K562 (cell line): ENCODE data around the gene ATIC. TPM values are rescaled to one million over a fixed set of nuclear protein-coding genes. Genes with fewer than 3 reads are reported as not detected.
"Not testable (repeated sequence)": the region's sequence is repeated elsewhere in the genome, so short reads cannot be mapped to it uniquely, and the experiment has no call there.

Experiments
- ATAC-seq: fragments of 200-7000 bp; cut with Tn5 transposase; 3 replicates; pipeline ENCODE4 v1.9.1; 2020; ENCODE audit warnings: moderate library complexity
- BruUV-seq: library from RNA; stranded (reverse); fragments of 400-500 nt; replicated peaks from 2 replicates; lab custom pipeline; 2021; lab: Mats Ljungman, UMichigan
- CTCF ChIA-PET: fragments of 300-600 bp; formaldehyde crosslinking; extraction: SDS; loops from one replicate; lab custom pipeline; 2021; ENCODE audit warnings: low intra/inter-chr PET ratio; lab: Yijun Ruan, JAX
- POLR2A ChIA-PET: fragments of 300-600, 350-650 bp; sonication (Branson Sonifier 250); formaldehyde crosslinking; extraction: SDS; loops from one replicate; lab custom pipeline; 2021; ENCODE audit warnings: antibody characterized with exemption, inconsistent platforms; lab: Yijun Ruan, JAX
- DNase-seq, 4 experiments: peaks; one replicate each; pipeline versions ENCODE4 v3.0.0 to v3.0.0-alpha.2; 2011 to 2018; ENCODE audit warnings: low spot score in 3 of 4, mixed read lengths in 3 of 4; ENCODE audit errors: extremely low read depth in 1 of 4
- FAIRE-seq: peaks from 2 replicates; lab custom pipeline; 2011; peaks lifted over from hg19 to GRCh38; lab: Jason Lieb, UNC
- H2AFZ ChIP-seq: 2 replicates; pipeline ENCODE4 v1.6.0; 2011; ENCODE audit warnings: low read depth, low read length, control low read depth, inconsistent platforms
- H3K27ac ChIP-seq: fragments of 200-600 bp; 3 replicates; pipeline ENCODE4 v1.8.0; 2011; ENCODE audit warnings: low read depth, mild to moderate bottlenecking, control low read depth, inconsistent platforms, low read length, moderate library complexity, mixed read lengths; ENCODE audit errors: extremely low read depth
- H3K27me3 ChIP-seq, 2 experiments: fragments of 300-600 bp in 1 of 2; 2 replicates in 1 of 2; 3 replicates in 1 of 2; pipeline versions ENCODE4 v1.6.0 to v1.8.0; 2011; ENCODE audit warnings: inconsistent platforms in 2 of 2, low read length in 2 of 2, mild to moderate bottlenecking in 1 of 2, mixed read lengths in 1 of 2, moderate library complexity in 1 of 2; ENCODE audit not compliant: control insufficient read depth in 2 of 2, insufficient read depth in 2 of 2
- H3K36me3 ChIP-seq: fragments of 300-600 bp; 3 replicates; pipeline ENCODE4 v1.8.0; 2011; ENCODE audit warnings: mild to moderate bottlenecking, low read length, inconsistent platforms; ENCODE audit not compliant: control insufficient read depth, insufficient read depth
- H3K4me1 ChIP-seq, 2 experiments: fragments of 200-600 bp in 1 of 2; replicated peaks in 1 of 2; 2 replicates in 1 of 2; 3 replicates in 1 of 2; pipeline versions ENCODE4 v1.5.1 to v1.8.0; 2011; ENCODE audit warnings: inconsistent platforms in 2 of 2, low read length in 2 of 2, mild to moderate bottlenecking in 1 of 2, mixed read lengths in 1 of 2, moderate library complexity in 1 of 2; ENCODE audit not compliant: control insufficient read depth in 2 of 2, insufficient read depth in 2 of 2
- H3K4me2 ChIP-seq: 2 replicates; pipeline ENCODE4 v1.6.1; 2011; ENCODE audit warnings: low read length, control low read depth, inconsistent platforms, mixed read lengths; ENCODE audit not compliant: insufficient read depth
- H3K4me3 ChIP-seq: fragments of 200-600 bp; sonication (generic), shearing (Covaris generic); 2 replicates; pipeline ENCODE4 v1.5.1; 2016; ENCODE audit warnings: control low read depth, inconsistent platforms
- H3K79me2 ChIP-seq: fragments of 200-600 bp; 3 replicates; pipeline ENCODE4 v1.8.0; 2011; ENCODE audit warnings: low read length, inconsistent platforms; ENCODE audit not compliant: control insufficient read depth, insufficient read depth
- H3K9ac ChIP-seq, 2 experiments: 2 replicates each; pipeline versions ENCODE4 v1.6.0 to v1.6.1; 2011; ENCODE audit warnings: low read depth in 2 of 2, low read length in 2 of 2, control low read depth in 1 of 2, inconsistent platforms in 1 of 2, mild to moderate bottlenecking in 1 of 2, mixed read lengths in 1 of 2; ENCODE audit not compliant: insufficient read depth in 1 of 2
- H3K9me1 ChIP-seq: one replicate; pipeline ENCODE4 v1.6.0; 2011; ENCODE audit warnings: inconsistent platforms, mild to moderate bottlenecking, low read length, moderate library complexity; ENCODE audit not compliant: control insufficient read depth, insufficient read depth
- H3K9me3 ChIP-seq: replicated peaks from 2 replicates; pipeline ENCODE4 v1.5.1; 2011; ENCODE audit warnings: low read depth, low read length, inconsistent platforms; ENCODE audit not compliant: control insufficient read depth, insufficient read depth
- H4K20me1 ChIP-seq: replicated peaks from 2 replicates; pipeline ENCODE4 v1.6.1; 2011; ENCODE audit warnings: low read length, inconsistent platforms, mixed read lengths; ENCODE audit not compliant: control insufficient read depth, insufficient read depth
- ARNT ChIP-seq, 2 experiments: fragments of 450-650 bp; IDR thresholded peaks; 2 replicates each; pipeline ENCODE4 v1.6.1; 2016; ENCODE audit warnings: mild to moderate bottlenecking in 1 of 2
- BRD9 ChIP-seq: fragments of 450-650 bp; IDR thresholded peaks from 2 replicates; pipeline ENCODE4 v1.6.1; 2018; ENCODE audit warnings: low read depth; ENCODE audit not compliant: partially characterized antibody
- CSDE1 ChIP-seq, 2 experiments: fragments of 450-650 bp; IDR thresholded peaks; 2 replicates each; pipeline ENCODE4 v1.6.1; 2016; ENCODE audit warnings: mild to moderate bottlenecking in 1 of 2
- HMGN3 ChIP-seq: IDR thresholded peaks from 2 replicates; pipeline ENCODE4 v1.6.1; 2011; ENCODE audit warnings: borderline replicate concordance, low read depth, mild to moderate bottlenecking, mixed read lengths, low read length; ENCODE audit not compliant: insufficient read length; ENCODE audit errors: extremely low read depth
- MCM5 ChIP-seq: fragments of 450-650 bp; IDR thresholded peaks from 2 replicates; pipeline ENCODE4 v1.6.1; 2016; ENCODE audit warnings: low read depth
- RBM14 ChIP-seq: fragments of 200-400 bp; formaldehyde crosslinking; IDR thresholded peaks from 2 replicates; pipeline ENCODE4 v1.6.1; 2018; ENCODE audit warnings: low read depth, mild to moderate bottlenecking, low read length, moderate library complexity, borderline replicate concordance; ENCODE audit not compliant: insufficient read depth
- TFE3 ChIP-seq: fragments of 450-650 bp; formaldehyde crosslinking; IDR thresholded peaks from 2 replicates; pipeline ENCODE4 v1.4.0; 2020; ENCODE audit warnings: mild to moderate bottlenecking, mixed read lengths
- ZBTB11 ChIP-seq, 3 experiments: fragments of 200-800 bp in 1 of 3; fragments of 250-450 bp in 1 of 3; fragments of 450-650 bp in 1 of 3; sonication (Bioruptor Pico) in 1 of 3; sonication (Bioruptor generic) in 1 of 3; formaldehyde crosslinking in 1 of 3; IDR thresholded peaks; 2 replicates each; pipeline versions ENCODE4 v1.6.1 to v1.8.0; 2016 to 2022; ENCODE audit warnings: mild to moderate bottlenecking in 2 of 3, missing genetic modification characterization in 2 of 3, missing compliant biosample characterization in 1 of 3, moderate library complexity in 1 of 3
- ZNF507 ChIP-seq: conservative IDR thresholded peaks from 2 replicates; pipeline ENCODE4 v1.6.1; 2017; ENCODE audit warnings: missing genetic modification characterization, missing compliant biosample characterization
- WGBS: fragments of 100-300 bp; shearing (Covaris generic); methylation state at CpG from one replicate; pipeline ENCODE4 v1.1.6; 2016; ENCODE audit warnings: low coverage, mixed read lengths; ENCODE audit not compliant: insufficient coverage; ENCODE audit errors: missing lambda C conversion rate; 5-methylcytosine and 5-hydroxymethylcytosine counted together
- in situ Hi-C: fragments of 300-500 bp; cut with MboI; formaldehyde crosslinking; loops from 4 replicates; pipeline ENCODE4 v1.15.0; 2018; ENCODE audit warnings: inconsistent platforms, mixed read lengths
- intact Hi-C: fragments of 100-400 bp; cut with micrococcal nuclease; formaldehyde crosslinking; loops from 2 replicates; pipeline ENCODE4 v1.14.2; 2022
- polyA plus RNA-seq, 8 experiments: library from polyadenylated mRNA; depleted of rRNA in 4 of 8; stranded (reverse) in 5 of 8; unstranded in 3 of 8; fragments of >200 nt; fragmentation: Nextera tagmentation in 2 of 8; fragmentation: Illumina TruSeq in 1 of 8; extraction: Ambion mirVana in 2 of 8; extraction: Trizol in 1 of 8; gene quantifications; 2 replicates each; pipeline versions ENCODE4 v1.2.1 to v1.2.3, GENCODE V29; 2011 to 2014; ENCODE audit warnings: inconsistent platforms in 1 of 8, missing spikeins in 1 of 8
- total RNA-seq, 7 experiments: library from RNA; depleted of rRNA in 6 of 7; stranded (reverse); fragments of >200 nt in 6 of 7; fragmentation: Illumina TruSeq in 2 of 7; extraction: Trizol in 2 of 7; gene quantifications; 2 replicates each; pipeline versions ENCODE4 v1.2.1 to v1.2.3, GENCODE V29; 2011 to 2021; ENCODE audit warnings: low replicate concordance in 1 of 7
- TF ChIP-seq, protein P1 (sequence below): fragments of 450-650 bp; IDR thresholded peaks from 2 replicates; pipeline ENCODE4 v1.6.1; 2018; ENCODE audit not compliant: partially characterized antibody

ATIC gene
- total and polyA plus RNA-seq, 9 of the 15 experiments (the other 6 are each of a cell fraction or from before 2014, with no cell fraction given): 45.6 to 480 (median 212) TPM

GRCh38 chr2:215301994-215302393, 9.9 kb upstream of the ATIC start (continued):
- TF ChIP-seq ZNF507 (tag) (peak; percentile 97), MCM5 (no peak), HMGN3 (no peak), RBM14 (no peak), BRD9 (no peak), CSDE1 (IDR thresholded peaks at IDR 0.05) (no peak)

DNA sequence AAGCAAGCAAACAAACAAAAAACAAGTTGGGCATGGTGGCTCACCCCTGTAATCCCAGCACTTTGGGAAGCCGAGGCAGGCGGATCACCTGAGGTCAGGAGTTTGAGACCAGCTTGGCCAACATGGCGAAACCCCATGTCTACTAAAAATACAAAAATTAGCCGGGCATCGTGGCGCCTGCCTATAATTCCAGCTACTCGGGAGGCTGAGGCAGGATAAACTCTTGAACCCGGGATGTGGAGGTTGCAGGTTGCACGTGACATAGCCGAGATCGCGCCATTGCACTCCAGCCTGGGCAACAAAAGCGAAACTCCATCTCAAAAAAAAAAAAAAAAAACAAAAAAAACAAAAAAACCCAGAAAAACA, 617 bp upstream of the ATIC start:
- H4K20me1 ChIP-seq, in situ Hi-C loops, DNase-seq, CTCF ChIA-PET, FAIRE-seq, H3K27me3 ChIP-seq, H3K9me1 ChIP-seq, intact Hi-C loops, H3K9me3 ChIP-seq, BruUV-seq: not testable (repeated sequence)
- Histone ChIP-seq H3K4me2 (peak overlapping the region; percentile 82), H3K27ac (peak overlapping the region; percentile 96), H3K36me3 (peaks cover 32% of the 10 kb centered on the region), H3K79me2 (peaks cover 61% of the 10 kb centered on the region), H2AFZ (peak overlapping the region; percentile 8; the same call in 1 of the 2 replicates), H3K4me3 (peak overlapping the region; percentile 76), H3K9ac (peak overlapping the region; percentile 78 to 88), H3K4me1 (peaks cover 0 to 13% of the 10 kb centered on the region in 2 experiments; a peak in 4 of 5 replicates)
- POLR2A ChIA-PET: interaction anchor here (0.9 to 1.6 kb wide), 5 partner anchors 8 to 123 kb away, joined by 3 to 8 read pairs (median 4); no protein-coding TSS in a partner anchor
- ATAC-seq: peak; percentile 24
- WGBS: 3% methylated on average over 5 of the region's 13 CpGs
- TF ChIP-seq TFE3 (peak; percentile 18), ZBTB11 (CRISPR knock-in tag; IDR thresholded peaks at IDR 0.05) (0 out of 6 replicates have a peak, but pooled peaks of 1 of the 3 experiments have one; percentile 13), ARNT (IDR thresholded peaks at IDR 0.05) (0 out of 4 replicates have a peak, but pooled peaks of 1 of the 2 experiments have one; percentile 51)
- TF ChIP-seq, protein P1, sequence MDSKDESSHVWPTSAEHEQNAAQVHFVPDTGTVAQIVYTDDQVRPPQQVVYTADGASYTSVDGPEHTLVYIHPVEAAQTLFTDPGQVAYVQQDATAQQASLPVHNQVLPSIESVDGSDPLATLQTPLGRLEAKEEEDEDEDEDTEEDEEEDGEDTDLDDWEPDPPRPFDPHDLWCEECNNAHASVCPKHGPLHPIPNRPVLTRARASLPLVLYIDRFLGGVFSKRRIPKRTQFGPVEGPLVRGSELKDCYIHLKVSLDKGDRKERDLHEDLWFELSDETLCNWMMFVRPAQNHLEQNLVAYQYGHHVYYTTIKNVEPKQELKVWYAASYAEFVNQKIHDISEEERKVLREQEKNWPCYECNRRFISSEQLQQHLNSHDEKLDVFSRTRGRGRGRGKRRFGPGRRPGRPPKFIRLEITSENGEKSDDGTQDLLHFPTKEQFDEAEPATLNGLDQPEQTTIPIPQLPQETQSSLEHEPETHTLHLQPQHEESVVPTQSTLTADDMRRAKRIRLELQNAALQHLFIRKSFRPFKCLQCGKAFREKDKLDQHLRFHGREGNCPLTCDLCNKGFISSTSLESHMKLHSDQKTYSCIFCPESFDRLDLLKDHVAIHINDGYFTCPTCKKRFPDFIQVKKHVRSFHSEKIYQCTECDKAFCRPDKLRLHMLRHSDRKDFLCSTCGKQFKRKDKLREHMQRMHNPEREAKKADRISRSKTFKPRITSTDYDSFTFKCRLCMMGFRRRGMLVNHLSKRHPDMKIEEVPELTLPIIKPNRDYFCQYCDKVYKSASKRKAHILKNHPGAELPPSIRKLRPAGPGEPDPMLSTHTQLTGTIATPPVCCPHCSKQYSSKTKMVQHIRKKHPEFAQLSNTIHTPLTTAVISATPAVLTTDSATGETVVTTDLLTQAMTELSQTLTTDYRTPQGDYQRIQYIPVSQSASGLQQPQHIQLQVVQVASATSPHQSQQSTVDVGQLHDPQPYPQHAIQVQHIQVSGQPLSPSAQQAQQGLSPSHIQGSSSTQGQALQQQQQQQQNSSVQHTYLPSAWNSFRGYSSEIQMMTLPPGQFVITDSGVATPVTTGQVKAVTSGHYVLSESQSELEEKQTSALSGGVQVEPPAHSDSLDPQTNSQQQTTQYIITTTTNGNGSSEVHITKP: peak; percentile 55
